K562 (cell line): ENCODE results near the gene MPZL1. TPM values are rescaled to one million over a fixed set of nuclear protein-coding genes. Genes with fewer than 3 reads are reported as not detected.

Experiments
- ATF1 ChIP-seq, 2 experiments: fragments of 450-650 bp in 1 of 2; IDR thresholded peaks; 2 replicates each; pipeline ENCODE4 v1.6.1; 2016; ENCODE audit warnings: missing compliant biosample characterization in 1 of 2, missing genetic modification characterization in 1 of 2
- ETV6 ChIP-seq, 3 experiments: fragments of 150-350 bp in 1 of 3; sonication (generic) in 1 of 3; formaldehyde crosslinking in 1 of 3; IDR thresholded peaks; 2 replicates each; pipeline versions ENCODE4 v1.6.1 to v1.8.0; 2014 to 2022; ENCODE audit warnings: borderline replicate concordance in 2 of 3, low read depth in 2 of 3, antibody characterized with exemption in 1 of 3, low read length in 1 of 3, mild to moderate bottlenecking in 1 of 3, missing genetic modification reagents in 1 of 3
- HMG20B ChIP-seq: fragments of 250-450 bp; sonication (Bioruptor Pico); IDR thresholded peaks from 2 replicates; pipeline ENCODE4 v1.5.0; 2021; ENCODE audit warnings: mild to moderate bottlenecking
- KDM5B ChIP-seq: fragments of 200-600 bp; sonication (generic); IDR thresholded peaks from 2 replicates; pipeline ENCODE4 v1.6.1; 2012; ENCODE audit warnings: low read depth, mild to moderate bottlenecking, moderate library complexity, low read length, control low read depth, inconsistent platforms; ENCODE audit not compliant: insufficient replicate concordance
- MLLT1 ChIP-seq, 2 experiments: fragments of 450-650 bp; IDR thresholded peaks; 2 replicates each; pipeline ENCODE4 v1.6.1; 2016
- NCOA1 ChIP-seq: fragments of 450-650 bp; IDR thresholded peaks from 2 replicates; pipeline ENCODE4 v1.6.1; 2016; ENCODE audit warnings: low read depth
- NR3C1 ChIP-seq: sonication (generic); formaldehyde crosslinking; IDR thresholded peaks from 2 replicates; pipeline ENCODE4 v1.8.1; 2022; ENCODE audit warnings: missing genetic modification reagents
- NUFIP1 ChIP-seq: fragments of 450-650 bp; IDR thresholded peaks from 2 replicates; pipeline ENCODE4 v1.6.1; 2018; ENCODE audit not compliant: partially characterized antibody
- PHF21A ChIP-seq: fragments of 450-650 bp; IDR thresholded peaks from 2 replicates; pipeline ENCODE4 v1.6.1; 2017; ENCODE audit warnings: low read depth, borderline replicate concordance
- RFX5 ChIP-seq: IDR thresholded peaks from 2 replicates; pipeline ENCODE4 v1.6.1; 2011; ENCODE audit warnings: low read depth, mild to moderate bottlenecking, improper control_type of control experiment, low read length
- SAFB ChIP-seq: fragments of 200-400 bp; formaldehyde crosslinking; IDR thresholded peaks from 2 replicates; pipeline ENCODE4 v1.6.1; 2017; ENCODE audit warnings: low read depth, low read length, borderline replicate concordance
- TEAD2 ChIP-seq: fragments of 450-650 bp; IDR thresholded peaks from 2 replicates; pipeline ENCODE4 v1.6.1; 2016; ENCODE audit warnings: missing genetic modification characterization, control low read depth, missing compliant biosample characterization
- ZNF277 ChIP-seq: fragments of 250-450 bp; sonication (Bioruptor Pico); IDR thresholded peaks from 2 replicates; pipeline ENCODE4 v1.8.0; 2022; ENCODE audit warnings: inconsistent platforms, mild to moderate bottlenecking, moderate library complexity, borderline replicate concordance
- ZNF778 ChIP-seq: fragments of 450-650 bp; formaldehyde crosslinking; IDR thresholded peaks from 2 replicates; pipeline ENCODE4 v1.4.0; 2020; ENCODE audit warnings: mild to moderate bottlenecking, moderate library complexity
- polyA plus RNA-seq, 8 experiments: library from polyadenylated mRNA; depleted of rRNA in 4 of 8; stranded (reverse) in 5 of 8; unstranded in 3 of 8; fragments of >200 nt; fragmentation: Nextera tagmentation in 2 of 8; fragmentation: Illumina TruSeq in 1 of 8; extraction: Ambion mirVana in 2 of 8; extraction: Trizol in 1 of 8; gene quantifications; 2 replicates each; pipeline versions ENCODE4 v1.2.1 to v1.2.3, GENCODE V29; 2011 to 2014; ENCODE audit warnings: inconsistent platforms in 1 of 8, missing spikeins in 1 of 8
- total RNA-seq, 7 experiments: library from RNA; depleted of rRNA in 6 of 7; stranded (reverse); fragments of >200 nt in 6 of 7; fragmentation: Illumina TruSeq in 2 of 7; extraction: Trizol in 2 of 7; gene quantifications; 2 replicates each; pipeline versions ENCODE4 v1.2.1 to v1.2.3, GENCODE V29; 2011 to 2021; ENCODE audit warnings: low replicate concordance in 1 of 7
- TF ChIP-seq, protein P1 (sequence below): fragments of 450-650 bp; IDR thresholded peaks from 2 replicates; pipeline ENCODE4 v1.6.1; 2016; ENCODE audit warnings: low read depth
- TF ChIP-seq, protein P2 (sequence below): fragments of 450-650 bp; IDR thresholded peaks from 2 replicates; pipeline ENCODE4 v1.6.1; 2018; ENCODE audit warnings: mild to moderate bottlenecking, low read depth; ENCODE audit not compliant: partially characterized antibody

The MPZL1 gene
- total and polyA plus RNA-seq, 9 of the 15 experiments (the other 6 are each of a cell fraction or from before 2014, with no cell fraction given), result 14.5 to 153 (median 66.5) TPM

- TF ChIP-seq HMG20B (no peak), NR3C1 (CRISPR knock-in tag) (no peak), MLLT1 (IDR thresholded peaks at IDR 0.05) (0 out of 4 replicates have a peak, but pooled peaks of 1 of the 2 experiments have one; percentile 50), KDM5B (no peak), ETV6 (IDR thresholded peaks at IDR 0.05; ENCODE audit: borderline replicate concordance in 1 of 2, low read depth in 2 of 2, low read length in 1 of 2) (no peak), ETV6 (CRISPR knock-in tag; IDR thresholded peaks at IDR 0.05; ENCODE audit: borderline replicate concordance) (no peak), ATF1 (CRISPR knock-in tag; IDR thresholded peaks at IDR 0.05) (no peak), ATF1 (tag; IDR thresholded peaks at IDR 0.05) (no peak), RFX5 (no peak), SAFB (no peak), TEAD2 (tag) (no peak), NUFIP1 (peak; percentile 11), ZNF277 (CRISPR knock-in tag) (no peak), NCOA1 (no peak), ZNF778 (no peak), PHF21A (no peak)
- TF ChIP-seq, protein P1, sequence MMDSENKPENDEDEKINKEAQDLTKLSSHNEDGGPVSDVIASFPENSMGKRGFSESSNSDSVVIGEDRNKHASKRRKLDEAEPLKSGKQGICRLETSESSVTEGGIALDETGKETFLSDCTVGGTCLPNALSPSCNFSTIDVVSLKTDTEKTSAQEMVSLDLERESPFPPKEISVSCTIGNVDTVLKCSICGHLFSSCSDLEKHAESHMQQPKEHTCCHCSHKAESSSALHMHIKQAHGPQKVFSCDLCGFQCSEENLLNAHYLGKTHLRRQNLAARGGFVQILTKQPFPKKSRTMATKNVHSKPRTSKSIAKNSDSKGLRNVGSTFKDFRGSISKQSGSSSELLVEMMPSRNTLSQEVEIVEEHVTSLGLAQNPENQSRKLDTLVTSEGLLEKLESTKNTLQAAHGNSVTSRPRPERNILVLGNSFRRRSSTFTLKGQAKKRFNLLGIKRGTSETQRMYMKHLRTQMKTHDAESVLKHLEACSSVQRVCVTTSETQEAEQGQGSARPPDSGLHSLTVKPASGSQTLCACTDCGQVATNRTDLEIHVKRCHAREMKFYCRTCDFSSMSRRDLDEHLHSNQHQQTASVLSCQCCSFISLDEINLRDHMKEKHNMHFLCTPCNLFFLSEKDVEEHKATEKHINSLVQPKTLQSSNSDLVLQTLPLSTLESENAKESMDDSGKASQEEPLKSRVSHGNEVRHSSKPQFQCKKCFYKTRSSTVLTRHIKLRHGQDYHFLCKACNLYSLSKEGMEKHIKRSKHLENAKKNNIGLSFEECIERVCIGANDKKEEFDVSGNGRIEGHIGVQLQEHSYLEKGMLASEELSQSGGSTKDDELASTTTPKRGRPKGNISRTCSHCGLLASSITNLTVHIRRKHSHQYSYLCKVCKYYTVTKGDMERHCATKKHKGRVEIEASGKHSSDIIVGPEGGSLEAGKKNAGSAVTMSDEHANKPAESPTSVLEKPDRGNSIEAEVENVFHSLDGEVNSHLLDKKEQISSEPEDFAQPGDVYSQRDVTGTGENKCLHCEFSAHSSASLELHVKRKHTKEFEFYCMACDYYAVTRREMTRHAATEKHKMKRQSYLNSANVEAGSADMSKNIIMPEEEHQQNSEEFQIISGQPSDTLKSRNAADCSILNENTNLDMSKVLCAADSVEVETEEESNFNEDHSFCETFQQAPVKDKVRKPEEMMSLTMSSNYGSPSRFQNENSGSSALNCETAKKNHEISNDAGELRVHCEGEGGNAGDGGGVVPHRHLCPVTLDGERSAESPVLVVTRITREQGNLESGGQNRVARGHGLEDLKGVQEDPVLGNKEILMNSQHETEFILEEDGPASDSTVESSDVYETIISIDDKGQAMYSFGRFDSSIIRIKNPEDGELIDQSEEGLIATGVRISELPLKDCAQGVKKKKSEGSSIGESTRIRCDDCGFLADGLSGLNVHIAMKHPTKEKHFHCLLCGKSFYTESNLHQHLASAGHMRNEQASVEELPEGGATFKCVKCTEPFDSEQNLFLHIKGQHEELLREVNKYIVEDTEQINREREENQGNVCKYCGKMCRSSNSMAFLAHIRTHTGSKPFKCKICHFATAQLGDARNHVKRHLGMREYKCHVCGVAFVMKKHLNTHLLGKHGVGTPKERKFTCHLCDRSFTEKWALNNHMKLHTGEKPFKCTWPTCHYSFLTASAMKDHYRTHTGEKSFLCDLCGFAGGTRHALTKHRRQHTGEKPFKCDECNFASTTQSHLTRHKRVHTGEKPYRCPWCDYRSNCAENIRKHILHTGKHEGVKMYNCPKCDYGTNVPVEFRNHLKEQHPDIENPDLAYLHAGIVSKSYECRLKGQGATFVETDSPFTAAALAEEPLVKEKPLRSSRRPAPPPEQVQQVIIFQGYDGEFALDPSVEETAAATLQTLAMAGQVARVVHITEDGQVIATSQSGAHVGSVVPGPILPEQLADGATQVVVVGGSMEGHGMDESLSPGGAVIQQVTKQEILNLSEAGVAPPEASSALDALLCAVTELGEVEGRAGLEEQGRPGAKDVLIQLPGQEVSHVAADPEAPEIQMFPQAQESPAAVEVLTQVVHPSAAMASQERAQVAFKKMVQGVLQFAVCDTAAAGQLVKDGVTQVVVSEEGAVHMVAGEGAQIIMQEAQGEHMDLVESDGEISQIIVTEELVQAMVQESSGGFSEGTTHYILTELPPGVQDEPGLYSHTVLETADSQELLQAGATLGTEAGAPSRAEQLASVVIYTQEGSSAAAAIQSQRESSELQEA, result no peak
- TF ChIP-seq, protein P2, sequence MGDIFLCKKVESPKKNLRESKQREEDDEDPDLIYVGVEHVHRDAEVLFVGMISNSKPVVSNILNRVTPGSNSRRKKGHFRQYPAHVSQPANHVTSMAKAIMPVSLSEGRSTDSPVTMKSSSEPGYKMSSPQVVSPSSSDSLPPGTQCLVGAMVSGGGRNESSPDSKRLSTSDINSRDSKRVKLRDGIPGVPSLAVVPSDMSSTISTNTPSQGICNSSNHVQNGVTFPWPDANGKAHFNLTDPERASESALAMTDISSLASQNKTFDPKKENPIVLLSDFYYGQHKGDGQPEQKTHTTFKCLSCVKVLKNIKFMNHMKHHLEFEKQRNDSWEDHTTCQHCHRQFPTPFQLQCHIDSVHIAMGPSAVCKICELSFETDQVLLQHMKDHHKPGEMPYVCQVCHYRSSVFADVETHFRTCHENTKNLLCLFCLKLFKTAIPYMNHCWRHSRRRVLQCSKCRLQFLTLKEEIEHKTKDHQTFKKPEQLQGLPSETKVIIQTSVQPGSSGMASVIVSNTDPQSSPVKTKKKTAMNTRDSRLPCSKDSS, result no peak
Observed at GRCh38 chr1:167761400-167761799, 39.6 kb downstream of the MPZL1 start (continued).
